HEK293 (cell line): ENCODE data around the gene KIF21A.

Experiments
- CTCF ChIA-PET: fragments of 350-600 bp; formaldehyde crosslinking; extraction: SDS; loops from one replicate; lab custom pipeline; 2021; ENCODE audit warnings: antibody characterized with exemption; lab: Yijun Ruan, JAX
- POLR2A ChIA-PET: fragments of 300-600 bp; formaldehyde crosslinking; extraction: SDS; loops from one replicate; lab custom pipeline; 2020; ENCODE audit warnings: antibody characterized with exemption, inconsistent platforms; lab: Yijun Ruan, JAX
- H3K27ac ChIP-seq: fragments of 200-500 bp; sonication (Bioruptor generic); 2 replicates; pipeline ENCODE4 v1.5.1; 2014; ENCODE audit warnings: low read depth, low read length, control low read depth, inconsistent platforms; ENCODE audit errors: extremely low read depth
- H3K36me3 ChIP-seq, 2 experiments: fragments of 200-500 bp in 1 of 2; sonication (Bioruptor generic) in 1 of 2; 1 replicate in 1 of 2; 2 replicates in 1 of 2; pipeline ENCODE4 v1.5.1; 2014 to 2017; ENCODE audit warnings: inconsistent platforms in 2 of 2, low read length in 2 of 2; ENCODE audit not compliant: control insufficient read depth in 2 of 2, insufficient read depth in 1 of 2
- H3K4me1 ChIP-seq: fragments of 200-500 bp; sonication (Bioruptor generic); 2 replicates; pipeline ENCODE4 v1.5.1; 2014; ENCODE audit warnings: mild to moderate bottlenecking, low read length, inconsistent platforms; ENCODE audit not compliant: control insufficient read depth, insufficient read depth
- H3K4me3 ChIP-seq: 2 replicates; pipeline ENCODE4 v1.5.1; 2011; ENCODE audit warnings: low read depth, mild to moderate bottlenecking, control low read depth, low read length, moderate library complexity
- H3K9me3 ChIP-seq: fragments of 200-500 bp; sonication (Bioruptor generic); 2 replicates; pipeline ENCODE4 v1.5.1; 2014; ENCODE audit warnings: low read depth, low read length, inconsistent platforms; ENCODE audit not compliant: control insufficient read depth, insufficient read depth
- ELK4 ChIP-seq: IDR thresholded peaks from 2 replicates; pipeline ENCODE4 v1.6.1; 2011; ENCODE audit warnings: mild to moderate bottlenecking, low read depth, low read length, borderline replicate concordance
- GLI4 ChIP-seq: fragments of 450-650 bp; formaldehyde crosslinking; IDR thresholded peaks from 2 replicates; pipeline ENCODE4 v1.5.1; 2016; ENCODE audit warnings: missing biosample characterization, missing genetic modification characterization
- KLF1 ChIP-seq: fragments of 450-650 bp; formaldehyde crosslinking; IDR thresholded peaks from 2 replicates; pipeline ENCODE4 v1.5.1; 2016; ENCODE audit warnings: missing biosample characterization, missing genetic modification characterization
- KLF16 ChIP-seq: fragments of 450-650 bp; formaldehyde crosslinking; IDR thresholded peaks from 2 replicates; pipeline ENCODE4 v1.5.1; 2017; ENCODE audit warnings: missing biosample characterization, missing genetic modification characterization
- MYNN ChIP-seq: fragments of 450-650 bp; formaldehyde crosslinking; IDR thresholded peaks from 2 replicates; pipeline ENCODE4 v1.5.1; 2016; ENCODE audit warnings: missing biosample characterization, missing genetic modification characterization, borderline replicate concordance
- MZF1 ChIP-seq: fragments of 450-650 bp; formaldehyde crosslinking; IDR thresholded peaks from 2 replicates; pipeline ENCODE4 v1.5.1; 2017; ENCODE audit warnings: missing biosample characterization, missing genetic modification characterization, borderline replicate concordance
- OSR2 ChIP-seq: fragments of 450-650 bp; formaldehyde crosslinking; IDR thresholded peaks from 2 replicates; pipeline ENCODE4 v1.5.1; 2016; ENCODE audit warnings: missing biosample characterization, missing genetic modification characterization
- TCF7L2 ChIP-seq: IDR thresholded peaks from 2 replicates; pipeline ENCODE4 v1.6.1; 2011; ENCODE audit warnings: low read depth, mild to moderate bottlenecking, inconsistent platforms, low read length, moderate library complexity, borderline replicate concordance
- ZBTB20 ChIP-seq: fragments of 450-650 bp; formaldehyde crosslinking; IDR thresholded peaks from 2 replicates; pipeline ENCODE4 v1.5.1; 2016; ENCODE audit warnings: missing biosample characterization, missing genetic modification characterization
- ZBTB44 ChIP-seq: fragments of 450-650 bp; IDR thresholded peaks from 2 replicates; pipeline ENCODE4 v1.5.1; 2018; ENCODE audit warnings: missing biosample characterization, mild to moderate bottlenecking, missing genetic modification characterization
- ZBTB6 ChIP-seq: fragments of 450-650 bp; formaldehyde crosslinking; IDR thresholded peaks from 2 replicates; pipeline ENCODE4 v1.5.1; 2017; ENCODE audit warnings: missing biosample characterization, missing genetic modification characterization
- ZFP3 ChIP-seq: fragments of 450-650 bp; formaldehyde crosslinking; IDR thresholded peaks from 2 replicates; pipeline ENCODE4 v1.5.1; 2016; ENCODE audit warnings: low read depth, missing biosample characterization, missing genetic modification characterization
- ZIC2 ChIP-seq: fragments of 450-650 bp; formaldehyde crosslinking; IDR thresholded peaks from 2 replicates; pipeline ENCODE4 v1.5.1; 2016; ENCODE audit warnings: missing biosample characterization, missing genetic modification characterization
- ZNF121 ChIP-seq: fragments of 450-650 bp; formaldehyde crosslinking; IDR thresholded peaks from 2 replicates; pipeline ENCODE4 v1.5.1; 2016; ENCODE audit warnings: missing biosample characterization, missing genetic modification characterization
- ZNF146 ChIP-seq: fragments of 450-650 bp; formaldehyde crosslinking; IDR thresholded peaks from 2 replicates; pipeline ENCODE4 v1.5.1; 2016; ENCODE audit warnings: missing biosample characterization, missing genetic modification characterization
- ZNF174 ChIP-seq: fragments of 450-650 bp; formaldehyde crosslinking; IDR thresholded peaks from 2 replicates; pipeline ENCODE4 v1.5.0; 2017; ENCODE audit warnings: missing biosample characterization, mild to moderate bottlenecking, missing genetic modification characterization
- ZNF248 ChIP-seq: fragments of 450-650 bp; formaldehyde crosslinking; IDR thresholded peaks from 2 replicates; pipeline ENCODE4 v1.5.1; 2017; ENCODE audit warnings: missing biosample characterization, missing genetic modification characterization
- ZNF280D ChIP-seq: fragments of 450-650 bp; formaldehyde crosslinking; IDR thresholded peaks from 2 replicates; pipeline ENCODE4 v1.5.1; 2016; ENCODE audit warnings: missing biosample characterization, missing genetic modification characterization
- ZNF660 ChIP-seq: fragments of 450-650 bp; IDR thresholded peaks from 2 replicates; pipeline ENCODE4 v1.5.1; 2018; ENCODE audit warnings: missing biosample characterization, mild to moderate bottlenecking, missing genetic modification characterization
- ZNF792 ChIP-seq: fragments of 450-650 bp; formaldehyde crosslinking; IDR thresholded peaks from 2 replicates; pipeline ENCODE4 v1.5.1; 2016; ENCODE audit warnings: missing biosample characterization, missing genetic modification characterization
- ZSCAN4 ChIP-seq: fragments of 450-650 bp; formaldehyde crosslinking; IDR thresholded peaks from 2 replicates; pipeline ENCODE4 v1.5.1; 2017; ENCODE audit warnings: missing biosample characterization, missing genetic modification characterization
- ZSCAN5A ChIP-seq: fragments of 450-650 bp; formaldehyde crosslinking; IDR thresholded peaks from 2 replicates; pipeline ENCODE4 v1.5.1; 2016; ENCODE audit warnings: missing biosample characterization, missing genetic modification characterization

Gene KIF21A

GRCh38 chr12:39314547-39314946, 128.4 kb downstream of the KIF21A start (continued):
- TF ChIP-seq ZSCAN5A (tag by site-specific recombination) (no peak), ZNF248 (tag by site-specific recombination) (no peak), OSR2 (no peak), ZNF146 (tag by site-specific recombination) (no peak), TCF7L2 (no peak), KLF1 (no peak), ZNF792 (tag by site-specific recombination) (no peak)
- TF ChIP-seq, all 188 proteins: peak for 0

- POLR2A ChIA-PET = no interaction called here
- CTCF ChIA-PET = interaction anchor here (0.7 to 1.7 kb wide), 2 partner anchors 9 to 681 kb away, joined by 3 to 6 read pairs; no protein-coding TSS in a partner anchor
Observed at GRCh38 chr12:39309516-39309915, 133.4 kb downstream of the KIF21A start.

More at GRCh38 chr12:39309516-39309915, 133.4 kb downstream of the KIF21A start:
- Histone ChIP-seq H3K9me3 (no peaks in the 10 kb centered on the region), H3K27ac (no peak overlapping the region), H3K4me1 (no peaks in the 10 kb centered on the region), H3K4me3 (no peak overlapping the region), H3K36me3 (peaks cover 14 to 16% of the 10 kb centered on the region in 2 experiments)
- TF ChIP-seq ZNF174 (tag by site-specific recombination) (no peak), ZBTB20 (tag by site-specific recombination) (no peak), ZNF121 (tag by site-specific recombination) (no peak), ZSCAN4 (tag by site-specific recombination) (no peak), ELK4 (no peak), ZNF280D (tag by site-specific recombination) (no peak), MYNN (tag by site-specific recombination) (no peak), ZIC2 (tag by site-specific recombination) (no peak), MZF1 (tag by site-specific recombination) (no peak), ZBTB44 (tag by site-specific recombination) (no peak), KLF16 (tag by site-specific recombination) (no peak), GLI4 (tag by site-specific recombination) (no peak), ZBTB6 (no peak), ZNF660 (no peak), ZFP3 (tag by site-specific recombination) (no peak)
